Muscle layer of colon (tissue), 2 donors: ENCODE measurements around the gene SERF1B.
"Not testable (repeated sequence)": the region's sequence is repeated elsewhere in the genome, so short reads cannot be mapped to it uniquely, and the experiment has no call there.

Experiments
- H3K27ac ChIP-seq: one replicate; pipeline ENCODE4 v1.7.0; 2013; ENCODE audit warnings: low read depth, mild to moderate bottlenecking, low read length, moderate library complexity
- H3K27me3 ChIP-seq, 2 donors: one replicate each; pipeline ENCODE4 v1.7.0; 2013; ENCODE audit warnings: low read length in 2 of 2, mild to moderate bottlenecking in 2 of 2; ENCODE audit not compliant: insufficient read depth in 2 of 2, control insufficient read depth in 1 of 2
- H3K36me3 ChIP-seq: one replicate; pipeline ENCODE4 v1.7.0; 2013; ENCODE audit warnings: mild to moderate bottlenecking, low read length; ENCODE audit not compliant: insufficient read depth
- H3K4me1 ChIP-seq: one replicate; pipeline ENCODE4 v1.7.0; 2013; ENCODE audit warnings: mild to moderate bottlenecking, low read length; ENCODE audit not compliant: insufficient read depth
- H3K4me3 ChIP-seq, 2 donors: one replicate each; pipeline ENCODE4 v1.7.0; 2013; ENCODE audit warnings: low read length in 2 of 2, low read depth in 1 of 2, mild to moderate bottlenecking in 1 of 2, moderate library complexity in 1 of 2
- H3K9ac ChIP-seq: one replicate; pipeline ENCODE4 v1.7.0; 2013; ENCODE audit warnings: low read length
- H3K9me3 ChIP-seq: one replicate; pipeline ENCODE4 v1.7.0; 2013; ENCODE audit warnings: mild to moderate bottlenecking, low read length
- donor health status: abdominal sarcoma.
- donor health status: Adenocarcinoma of cecum.

The SERF1B gene

DNA sequence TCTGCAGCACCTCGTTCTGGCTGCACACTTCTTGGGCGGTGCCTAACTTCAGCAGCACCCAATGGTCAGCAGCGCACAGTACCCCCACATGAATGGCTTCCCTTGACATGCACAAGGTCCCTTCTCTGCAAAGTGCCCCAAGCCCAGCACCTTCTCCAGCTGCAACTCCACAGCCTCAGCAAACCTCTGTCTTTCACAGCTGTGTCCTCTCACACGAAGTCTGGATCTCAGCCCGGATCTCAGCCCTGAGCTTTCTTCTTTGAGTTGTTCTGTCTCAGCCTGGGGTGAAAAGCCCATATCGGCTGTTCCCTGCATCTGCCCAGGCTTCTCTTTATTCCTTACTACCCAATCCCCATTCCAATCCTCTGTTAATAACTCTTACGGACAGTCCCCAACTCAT lies 66.7 kb downstream of the SERF1B start:
- not testable (repeated sequence) for H3K4me1 ChIP-seq, H3K9me3 ChIP-seq, H3K4me3 ChIP-seq, H3K27me3 ChIP-seq, H3K36me3 ChIP-seq, H3K9ac ChIP-seq, H3K27ac ChIP-seq
